OCI-LY7 (cell line): ENCODE data around the gene DNAH9. TPM values are rescaled to one million over a fixed set of nuclear protein-coding genes. Genes with fewer than 3 reads are reported as not detected.

ENCODE experiments used
- BruUV-seq: library from RNA; stranded (reverse); fragments of 400-500 nt; replicated peaks from 2 replicates; lab custom pipeline; 2021; lab: Mats Ljungman, UMichigan
- CTCF ChIA-PET: fragments of 300-600 bp; sonication (Branson Sonifier 250); formaldehyde crosslinking; loops from one replicate; lab custom pipeline; 2022; ENCODE audit warnings: antibody characterized with exemption; ENCODE audit not compliant: unreplicated experiment; lab: Charles Lee
- POLR2A ChIA-PET: fragments of 300-600 bp; sonication (Branson Sonifier 250); formaldehyde crosslinking; loops from one replicate; lab custom pipeline; 2022; ENCODE audit warnings: antibody characterized with exemption; lab: Charles Lee
- DNase-seq: peaks from one replicate; pipeline ENCODE4 v3.0.0-alpha.2; 2015; ENCODE audit warnings: low spot score
- H2AFZ ChIP-seq: fragments of 200-600 bp; sonication (generic), shearing (Covaris generic); 2 replicates; pipeline ENCODE4 v1.6.1; 2014; ENCODE audit warnings: mild to moderate bottlenecking, antibody characterized with exemption, low read length, moderate library complexity
- H3K27ac ChIP-seq: fragments of 200-600 bp; sonication (generic); 2 replicates; pipeline ENCODE4 v1.5.1; 2014; ENCODE audit warnings: mixed run types, low read depth, mild to moderate bottlenecking, moderate library complexity, low read length, inconsistent platforms; ENCODE audit not compliant: poor library complexity, severe bottlenecking
- H3K36me3 ChIP-seq: fragments of 200-600 bp; sonication (generic); 2 replicates; pipeline ENCODE4 v1.6.1; 2014; ENCODE audit warnings: mild to moderate bottlenecking, antibody characterized with exemption, low read length, moderate library complexity, mixed read lengths; ENCODE audit not compliant: insufficient read depth
- H3K4me1 ChIP-seq: fragments of 200-600 bp; sonication (generic); 2 replicates; pipeline ENCODE4 v1.5.1; 2014; ENCODE audit warnings: mild to moderate bottlenecking, low read length; ENCODE audit not compliant: insufficient read depth, poor library complexity, severe bottlenecking
- H3K4me2 ChIP-seq: fragments of 200-600 bp; sonication (generic); 2 replicates; pipeline ENCODE4 v1.6.1; 2014; ENCODE audit warnings: mild to moderate bottlenecking, low read length
- H3K4me3 ChIP-seq: fragments of 200-600 bp; sonication (generic); 2 replicates; pipeline ENCODE4 v1.5.1; 2014; ENCODE audit warnings: mild to moderate bottlenecking, low read depth, low read length; ENCODE audit not compliant: poor library complexity, severe bottlenecking
- H3K79me2 ChIP-seq: fragments of 200-600 bp; sonication (generic); 2 replicates; pipeline ENCODE4 v1.6.1; 2016; ENCODE audit warnings: low read depth, mild to moderate bottlenecking, low read length, moderate library complexity, mixed read lengths; ENCODE audit not compliant: insufficient read depth
- H3K9me2 ChIP-seq: fragments of 200-600 bp; sonication (generic); 2 replicates; pipeline ENCODE4 v1.6.1; 2016; ENCODE audit warnings: mild to moderate bottlenecking, low read length, mixed read lengths; ENCODE audit not compliant: insufficient read depth
- H3K9me3 ChIP-seq: fragments of 200-600 bp; sonication (generic); 2 replicates; pipeline ENCODE4 v1.6.1; 2014; ENCODE audit warnings: mild to moderate bottlenecking, mixed run types, low read length, mixed read lengths
- H4K20me1 ChIP-seq: fragments of 200-600 bp; sonication (generic); 2 replicates; pipeline ENCODE4 v1.6.1; 2014; ENCODE audit warnings: mild to moderate bottlenecking, antibody characterized with exemption, low read length, moderate library complexity, mixed read lengths; ENCODE audit not compliant: insufficient read depth
- CTCF ChIP-seq: fragments of 200-600 bp; sonication (generic); conservative IDR thresholded peaks from 2 replicates; pipeline ENCODE4 v1.5.1; 2014; ENCODE audit warnings: mild to moderate bottlenecking, antibody characterized with exemption, low read length, moderate library complexity, mixed read lengths
- EZH2phosphoT487 ChIP-seq: fragments of 200-600 bp; sonication (generic); IDR thresholded peaks from 2 replicates; pipeline ENCODE4 v1.6.1; 2018; ENCODE audit warnings: low read depth, borderline replicate concordance, mild to moderate bottlenecking, mixed run types, antibody characterized with exemption, low read length, moderate library complexity, mixed read lengths
- intact Hi-C: fragments of 100-400 bp; cut with micrococcal nuclease; formaldehyde crosslinking; loops from one replicate; pipeline ENCODE4 v1.10.0; 2022; ENCODE audit not compliant: unreplicated experiment
- total RNA-seq, 2 experiments: library from RNA; depleted of rRNA in 1 of 2; stranded (reverse); fragments of >200 nt in 1 of 2; shearing (Covaris generic) in 1 of 2; gene quantifications; 2 replicates each; pipeline ENCODE4 v1.2.3, GENCODE V29; 2014 to 2022

DNAH9 gene
- total RNA-seq, 2 experiments from 2014 or later, result not detected

DNA sequence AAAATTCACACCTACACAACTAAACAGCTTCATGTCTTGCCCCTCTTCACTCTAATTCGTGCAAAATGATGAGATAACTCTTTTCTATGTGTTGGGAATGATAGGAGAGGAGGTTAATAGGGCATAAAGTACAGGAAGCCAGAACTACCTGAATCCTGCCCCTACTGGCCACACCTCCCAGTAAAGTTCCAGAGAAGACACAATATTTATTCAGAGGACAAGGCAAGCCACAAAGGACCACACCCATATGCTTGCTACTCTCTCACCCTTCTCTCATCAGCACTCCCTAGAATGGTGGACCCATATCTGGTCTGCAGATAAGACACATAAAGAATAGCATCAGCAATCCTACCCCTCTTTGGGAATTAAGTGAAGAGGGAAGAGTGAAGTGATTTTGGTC lies 324.4 kb downstream of the DNAH9 start:
- no TSS peak for BruUV-seq
- no peak overlapping the region for H3K4me3 ChIP-seq
- no peaks in the 10 kb centered on the region for H4K20me1 ChIP-seq
- intact Hi-C loops, result no loop called here
- no peaks in the 10 kb centered on the region for H3K36me3 ChIP-seq
- H2AFZ ChIP-seq, result no peak overlapping the region
- TF ChIP-seq CTCF (no peak), EZH2phosphoT487 (no peak)
- no peaks in the 10 kb centered on the region for H3K9me3 ChIP-seq
- no peaks in the 10 kb centered on the region for H3K79me2 ChIP-seq
- ChIA-PET POLR2A (no interaction called here), CTCF (no interaction called here)
- H3K27ac ChIP-seq, result no peak overlapping the region
- H3K4me1 ChIP-seq, result no peaks in the 10 kb centered on the region
- no peaks in the 10 kb centered on the region for H3K9me2 ChIP-seq
- no peak overlapping the region for H3K4me2 ChIP-seq
- DNase-seq, result no peak

GRCh38 chr17:11924076-11924475 lies 325.8 kb downstream of the DNAH9 start:
- CTCF ChIA-PET, result no interaction called here

More at GRCh38 chr17:11924076-11924475, 325.8 kb downstream of the DNAH9 start:
- H3K4me1 ChIP-seq, result no peaks in the 10 kb centered on the region
- no peaks in the 10 kb centered on the region for H3K36me3 ChIP-seq
- H3K27ac ChIP-seq, result no peak overlapping the region
- no peak overlapping the region for H2AFZ ChIP-seq
- H3K9me3 ChIP-seq, result no peaks in the 10 kb centered on the region
- no peak overlapping the region for H3K4me3 ChIP-seq
- no peaks in the 10 kb centered on the region for H3K79me2 ChIP-seq
- BruUV-seq, result no TSS peak
- POLR2A ChIA-PET, result interaction anchor here (0.5 kb wide), 1 partner anchor 480 kb away, joined by 4 read pairs; no protein-coding TSS in a partner anchor
- H3K9me2 ChIP-seq, result no peaks in the 10 kb centered on the region
- no peaks in the 10 kb centered on the region for H4K20me1 ChIP-seq
- DNase-seq, result no peak
- TF ChIP-seq EZH2phosphoT487, result no peak
- TF ChIP-seq CTCF, result no peak
- intact Hi-C loops, result no loop called here
- H3K4me2 ChIP-seq, result no peak overlapping the region
